Measurements from ENCODE around the gene TACR1.

Gene TACR1

DNA sequence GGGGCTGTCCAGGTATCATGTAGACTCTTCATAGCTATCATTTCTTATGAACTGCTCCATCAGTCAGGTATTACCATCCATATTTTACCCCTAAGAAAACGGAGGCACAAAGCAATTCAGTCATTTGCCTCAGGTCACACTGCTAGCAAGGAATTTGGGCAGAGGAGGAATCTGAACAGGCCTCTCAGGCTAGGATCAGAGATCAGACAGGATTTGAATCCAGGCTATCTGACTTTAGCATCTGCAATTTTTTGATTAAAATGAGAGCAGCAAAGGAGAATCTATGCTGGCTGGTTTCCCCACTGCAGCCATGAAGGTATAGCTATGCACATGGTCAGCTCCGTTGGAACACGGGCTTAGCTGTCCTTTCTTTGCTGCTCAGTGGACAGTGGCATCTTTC is 60.1 kb downstream of the TACR1 start:
- no peak for FAIRE-seq

DNA sequence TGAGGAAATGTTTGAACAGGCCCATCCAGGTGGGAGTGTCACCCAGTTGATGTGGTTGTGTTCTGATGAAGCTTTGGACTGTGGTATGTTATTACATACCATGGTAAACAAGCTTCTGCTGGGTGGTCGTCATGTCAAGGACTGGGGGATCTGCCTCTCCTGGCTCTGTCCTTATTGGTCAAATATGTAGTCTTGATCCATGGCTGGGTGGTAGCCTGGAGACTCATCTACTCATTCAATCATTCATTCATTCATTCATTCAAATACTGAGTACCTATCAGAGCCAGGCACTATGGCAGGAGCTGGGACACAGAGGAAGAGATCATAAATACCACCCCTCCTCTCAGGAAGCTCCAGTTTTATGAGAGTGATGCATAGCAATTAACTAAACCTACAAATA is 60.8 kb downstream of the TACR1 start:
- no peak for FAIRE-seq

DNA sequence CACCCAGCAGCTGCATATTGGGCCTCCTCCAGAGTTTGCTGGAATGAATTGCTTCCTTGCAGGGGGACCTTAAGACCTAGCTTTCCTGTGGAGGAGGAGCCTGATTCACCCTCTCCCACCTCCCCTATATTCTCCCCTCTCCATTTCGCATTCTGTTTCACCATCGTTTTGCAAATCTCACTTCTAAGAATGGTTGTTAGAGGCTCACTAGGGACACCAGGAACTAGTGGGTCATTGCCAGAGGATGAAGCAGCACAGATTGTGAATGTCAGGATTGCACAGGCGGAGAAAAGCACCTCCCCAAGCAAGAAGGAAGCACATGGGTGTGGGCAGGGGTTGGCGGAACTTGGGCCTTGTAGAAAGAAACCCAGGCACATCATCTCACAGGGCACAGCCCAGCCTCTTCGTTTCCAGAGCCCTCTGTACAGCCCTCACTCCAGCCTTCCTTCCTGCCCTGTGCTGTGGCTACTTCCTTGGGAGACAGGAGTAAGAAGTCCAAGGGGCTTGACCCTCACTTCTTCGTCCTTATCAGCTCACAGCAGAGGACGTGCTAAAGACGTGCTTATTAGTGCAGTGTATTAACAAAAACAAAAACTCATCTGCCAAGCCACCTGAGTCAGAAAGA is 63.4 kb downstream of the TACR1 start:
- no peak for FAIRE-seq

DNA sequence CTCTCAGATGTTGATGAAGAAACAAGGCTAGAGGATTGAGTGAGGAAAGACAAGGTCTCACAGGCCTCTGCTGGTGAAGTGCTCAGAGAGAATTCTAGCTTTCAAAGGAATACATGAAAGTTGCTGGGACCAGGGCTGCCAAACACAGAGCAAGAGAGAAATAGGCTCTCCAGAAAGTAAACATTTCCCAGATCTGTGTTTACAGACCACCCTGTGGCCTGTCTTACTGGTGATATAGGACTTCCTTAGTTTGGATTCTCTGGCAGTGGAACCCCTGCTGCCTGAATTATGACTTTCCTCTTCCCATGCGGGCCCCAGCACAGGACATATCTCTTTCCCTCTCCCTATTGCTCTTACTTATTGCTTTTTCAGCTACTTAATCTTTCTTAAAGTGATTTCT is 64.5 kb downstream of the TACR1 start:
- no peak for FAIRE-seq

DNA sequence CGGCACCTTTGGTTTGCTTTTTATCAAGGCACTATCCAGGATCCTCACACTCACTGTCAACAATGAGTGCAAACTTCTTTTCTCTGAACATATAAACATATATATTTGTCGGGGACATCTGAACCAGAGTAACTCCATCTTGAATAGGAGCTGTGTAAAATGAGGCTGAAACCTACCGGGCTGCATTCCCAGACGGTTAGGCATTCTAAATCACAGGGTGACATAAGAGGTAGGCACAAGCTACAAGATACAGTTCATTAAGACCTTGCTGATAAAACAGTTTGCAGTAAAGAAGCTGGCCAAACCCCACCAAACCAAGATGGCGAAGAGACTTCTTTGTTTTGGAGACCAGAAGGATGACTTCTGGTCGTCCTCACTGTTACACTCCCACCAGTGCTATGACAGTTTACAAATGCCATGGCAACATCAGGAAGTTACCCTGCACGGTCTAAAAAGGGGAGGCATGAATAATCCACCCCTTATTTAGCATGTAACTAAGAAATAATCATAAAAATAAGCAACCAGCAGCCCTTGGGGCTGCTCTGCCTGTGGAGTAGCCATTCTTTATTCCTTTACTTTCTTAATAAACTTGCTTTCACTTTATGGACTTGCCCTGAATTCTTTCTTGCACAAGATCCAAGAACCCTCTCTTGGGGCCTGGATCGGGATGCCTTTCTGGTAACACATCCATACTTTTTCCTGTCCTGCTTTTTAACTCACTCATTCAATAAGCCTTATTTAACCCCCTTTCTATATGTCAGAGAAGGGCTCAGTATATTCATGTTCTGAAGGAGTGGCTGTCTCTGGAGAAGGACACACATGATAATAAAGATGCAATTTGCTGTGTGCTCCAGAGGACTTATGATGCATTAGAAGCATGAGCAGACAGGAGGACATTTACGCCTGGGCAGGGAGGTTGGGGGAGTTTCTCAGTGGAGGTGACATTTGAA is 65.4 kb downstream of the TACR1 start:
- no peak for FAIRE-seq

DNA sequence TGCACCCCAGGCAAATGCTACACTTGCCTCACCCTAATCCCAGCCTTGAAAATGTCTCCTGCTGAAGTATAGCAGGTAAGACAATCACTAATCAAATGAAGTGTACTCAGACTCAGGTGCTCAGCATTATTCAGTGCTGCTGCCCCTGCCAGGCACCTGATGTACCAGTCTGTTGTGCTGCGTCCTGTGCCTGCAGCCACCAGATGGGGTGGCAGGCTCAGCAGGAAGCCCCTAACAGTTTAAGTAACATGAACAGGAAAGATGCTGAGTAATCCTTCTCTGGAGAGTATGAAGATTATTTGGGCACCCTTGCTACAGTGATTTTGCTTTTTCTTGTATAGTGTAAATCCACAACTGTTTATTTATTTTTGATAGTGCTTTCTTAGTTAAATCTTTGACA is 69.1 kb downstream of the TACR1 start:
- FAIRE-seq: no peak

DNA sequence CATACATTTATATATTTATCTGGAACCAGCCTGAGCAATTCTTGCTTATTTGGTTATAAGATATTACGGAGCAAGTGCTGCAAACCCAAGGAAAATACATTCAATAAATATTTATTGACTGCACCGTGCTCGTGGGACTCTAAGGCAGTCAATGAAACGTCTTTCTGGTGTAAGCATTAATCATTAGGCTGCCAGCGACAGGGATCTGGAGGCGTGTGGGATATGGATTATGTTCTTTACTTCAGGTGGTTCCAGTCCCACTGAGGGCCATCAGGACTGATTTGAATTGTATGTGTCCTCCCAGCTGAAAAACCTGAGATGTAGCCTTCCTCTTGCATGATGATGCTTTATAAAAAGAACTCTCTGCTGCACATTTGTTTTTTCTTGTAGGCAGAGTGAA is 75.4 kb downstream of the TACR1 start:
- FAIRE-seq: no peak

DNA sequence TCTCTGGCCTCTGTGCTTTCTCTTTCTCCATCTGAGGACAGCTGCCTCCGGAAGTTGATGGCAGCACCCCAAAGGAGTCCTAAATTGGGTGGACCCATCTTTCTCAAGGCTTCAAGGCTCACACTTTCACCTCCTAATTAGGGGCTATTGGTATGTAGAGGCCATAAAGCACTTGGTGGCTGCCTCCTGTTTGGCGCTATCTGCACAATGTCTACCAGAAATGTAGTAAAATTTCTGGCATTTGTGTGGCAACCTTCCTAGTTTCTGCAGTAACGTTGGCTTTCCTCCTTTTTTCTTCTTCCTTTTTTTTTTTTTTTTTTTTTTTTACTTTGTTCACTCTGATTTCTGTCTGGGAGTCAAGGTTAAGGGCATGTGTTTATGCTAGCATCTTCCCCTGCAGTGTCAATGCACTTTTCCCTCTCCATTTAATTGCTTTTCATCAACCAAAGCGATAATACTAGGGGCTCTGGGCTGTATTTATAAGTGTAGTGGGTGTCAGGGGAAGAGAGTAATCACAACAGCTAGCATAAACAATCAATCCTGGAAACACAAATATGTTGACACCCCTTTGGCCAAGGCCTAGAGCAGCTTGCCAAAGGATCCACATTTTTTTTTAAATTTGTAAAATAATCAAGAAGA is 86.0 kb downstream of the TACR1 start:
- no peak for FAIRE-seq

DNA sequence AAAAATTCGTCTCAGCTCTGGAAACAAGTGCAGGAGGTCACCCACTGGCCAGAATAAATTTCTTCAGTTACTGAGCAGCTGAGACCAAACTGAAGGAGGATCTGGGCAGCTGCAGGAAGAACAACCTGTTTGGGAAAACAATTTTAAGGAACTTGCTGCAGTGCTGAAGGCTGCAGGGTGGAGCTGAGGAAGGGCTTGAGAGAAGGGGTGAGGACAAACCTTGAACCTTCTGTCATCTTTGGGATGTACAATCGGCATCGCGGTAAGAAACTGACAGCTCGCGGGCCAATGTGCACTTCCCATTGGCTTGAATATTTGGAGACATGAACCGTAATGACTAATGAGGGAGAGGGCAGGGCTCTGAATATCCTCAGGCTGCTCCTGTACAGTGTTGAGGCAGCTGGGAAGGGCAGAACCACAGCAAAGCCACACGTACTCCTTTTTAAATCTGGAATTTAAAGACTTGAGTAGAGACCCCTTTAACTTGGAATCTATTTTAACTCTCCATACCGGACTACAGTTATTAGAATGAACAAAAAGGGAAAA is 90.3 kb downstream of the TACR1 start:
- no peak for FAIRE-seq

DNA sequence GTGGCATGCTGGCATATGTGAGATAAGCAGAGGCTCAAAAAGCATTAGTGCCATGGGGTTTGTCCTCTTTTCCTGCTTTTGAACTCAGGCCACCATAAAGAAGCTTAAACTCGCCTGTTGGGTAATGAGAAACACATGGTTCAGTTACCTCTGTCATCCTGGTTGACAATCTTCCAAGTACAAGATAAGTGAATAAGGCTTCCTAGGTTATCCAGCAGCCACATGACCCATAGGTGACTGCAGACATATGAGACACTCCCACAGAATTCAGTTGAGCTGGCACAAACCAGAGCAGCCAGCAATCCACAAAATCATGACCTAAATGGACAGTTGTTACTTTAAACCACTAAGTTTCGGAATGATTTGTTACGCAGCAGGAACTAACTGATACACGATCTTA is 97.3 kb downstream of the TACR1 start:
- FAIRE-seq: no peak

DNA sequence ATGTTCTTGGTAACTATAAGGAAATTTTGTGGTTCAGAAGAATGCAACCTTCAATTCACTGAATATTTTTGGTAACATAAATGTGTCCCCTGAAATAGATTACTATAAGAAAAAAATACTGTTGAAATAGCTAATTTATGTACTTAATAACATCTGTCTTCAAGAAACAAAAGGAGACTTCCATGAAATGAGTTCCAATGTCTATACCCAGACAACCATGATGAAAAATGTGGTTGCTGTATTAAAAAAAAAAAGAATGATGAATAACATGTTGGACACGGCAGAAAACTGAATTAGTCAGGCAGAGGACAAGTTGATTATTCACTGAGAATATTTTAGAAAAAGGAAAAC is 98.5 kb downstream of the TACR1 start:
- no peak for FAIRE-seq

DNA sequence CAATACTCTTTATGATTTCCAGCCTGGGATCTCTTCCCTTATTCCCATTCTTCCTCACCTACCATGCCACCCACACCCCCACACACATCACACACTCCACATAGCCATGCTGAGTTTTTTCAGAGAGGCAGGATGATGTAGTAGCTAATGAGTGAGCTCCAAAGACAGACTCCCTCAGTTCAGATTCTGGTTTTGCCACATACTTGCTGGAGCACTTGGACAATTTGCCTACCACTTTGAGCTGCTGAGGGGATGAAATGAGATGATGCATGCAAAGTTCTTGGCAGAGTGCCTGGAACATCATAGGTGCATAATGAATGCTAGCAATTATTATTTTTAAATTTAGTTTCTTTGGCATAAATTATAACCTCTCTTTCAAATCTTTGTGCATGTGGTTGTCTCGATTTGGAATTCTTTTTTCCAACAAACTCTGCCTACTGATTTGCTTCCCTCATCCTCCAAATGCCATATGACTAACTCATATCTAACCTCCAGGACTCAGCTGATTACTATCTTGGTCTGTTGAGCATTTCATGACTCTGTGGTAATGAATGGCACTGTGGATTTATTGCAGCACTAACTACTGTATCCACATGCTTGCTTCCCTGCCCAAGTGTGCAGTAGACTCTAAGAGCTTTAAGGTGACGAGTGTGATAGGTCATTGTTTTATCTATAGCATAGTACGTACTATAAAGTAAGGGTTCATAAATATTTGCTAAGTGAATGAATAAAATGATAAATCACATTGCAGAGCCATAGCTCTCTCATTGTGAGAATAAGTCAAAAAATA is 99.1 kb downstream of the TACR1 start:
- FAIRE-seq: no peak

DNA sequence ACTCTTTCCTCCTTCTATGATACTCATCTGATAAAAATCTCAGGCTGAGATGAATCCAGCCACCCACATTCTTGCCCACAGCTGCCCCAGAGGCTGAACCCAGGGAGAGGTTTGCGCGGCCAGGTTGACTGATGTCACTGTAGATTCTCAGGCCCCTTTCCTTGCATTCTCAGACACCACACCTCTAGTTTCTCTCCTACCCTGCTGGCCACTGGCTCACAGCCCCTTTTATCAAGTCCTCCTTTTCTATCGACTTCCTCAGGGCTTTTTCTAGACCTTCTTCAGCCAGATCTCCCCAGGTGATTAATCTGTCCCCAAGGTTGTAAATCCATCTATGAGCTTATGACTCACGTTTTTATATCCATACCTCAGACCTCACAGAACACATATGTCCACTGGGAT is 99.8 kb downstream of the TACR1 start:
- FAIRE-seq: no peak

DNA sequence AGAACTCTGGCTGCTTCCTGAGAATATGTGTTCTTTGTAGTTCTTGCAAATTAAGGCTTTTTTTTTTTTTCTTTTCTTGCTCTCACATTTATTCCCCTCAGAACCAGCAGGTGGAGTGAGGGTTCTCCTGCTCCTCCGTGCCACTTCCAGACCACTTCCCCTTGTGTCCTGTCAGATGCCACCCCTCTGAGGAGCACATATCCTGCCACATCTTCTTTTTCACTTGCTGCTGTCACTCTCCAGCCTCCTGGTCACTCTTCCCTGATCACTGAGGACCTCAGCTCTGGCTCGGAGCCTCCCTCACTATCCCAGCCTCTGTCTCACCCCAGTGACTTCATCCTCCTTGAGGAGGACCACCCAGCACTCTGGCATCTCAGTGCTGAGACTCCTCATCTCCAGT is 100.5 kb downstream of the TACR1 start:
- no peak for FAIRE-seq

DNA sequence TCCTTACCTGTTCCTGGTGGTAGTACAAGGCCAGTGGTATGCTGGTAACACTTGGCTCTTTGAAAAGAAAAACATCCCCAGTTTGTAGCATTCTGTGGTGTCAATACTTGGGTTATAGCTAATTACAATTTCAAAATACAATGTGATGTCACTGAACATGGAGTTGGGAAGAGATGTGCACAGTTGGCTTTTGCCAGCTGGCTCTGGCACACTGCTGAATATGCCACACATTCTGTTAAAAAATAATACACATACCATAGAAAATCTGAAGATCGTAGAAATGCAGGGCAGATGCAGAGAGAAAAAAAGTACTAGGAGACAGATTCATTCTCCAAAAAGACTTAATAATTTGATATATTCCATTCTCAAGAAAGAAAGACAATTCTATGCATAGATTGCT is 101.5 kb downstream of the TACR1 start:
- no peak for FAIRE-seq

DNA sequence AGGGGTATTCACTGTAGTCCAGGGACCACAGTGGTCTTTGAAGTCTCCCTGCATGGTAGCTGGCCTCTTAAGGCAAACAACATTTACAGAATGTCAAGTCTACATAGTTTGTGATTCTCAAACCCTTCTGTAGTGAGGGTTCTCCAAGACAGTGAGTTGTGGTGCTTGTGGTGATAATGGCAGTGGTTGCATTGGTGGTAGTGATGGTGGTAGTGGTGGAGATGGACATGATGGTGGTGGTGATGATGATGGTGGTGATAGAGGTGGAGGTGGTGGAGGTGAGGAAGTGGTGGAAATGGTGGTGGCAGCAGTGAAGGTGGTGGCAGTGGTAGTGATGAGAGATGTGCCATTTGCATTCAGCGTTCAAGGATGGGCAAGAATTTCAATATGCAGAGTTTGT is 104.9 kb downstream of the TACR1 start:
- no peak for FAIRE-seq

DNA sequence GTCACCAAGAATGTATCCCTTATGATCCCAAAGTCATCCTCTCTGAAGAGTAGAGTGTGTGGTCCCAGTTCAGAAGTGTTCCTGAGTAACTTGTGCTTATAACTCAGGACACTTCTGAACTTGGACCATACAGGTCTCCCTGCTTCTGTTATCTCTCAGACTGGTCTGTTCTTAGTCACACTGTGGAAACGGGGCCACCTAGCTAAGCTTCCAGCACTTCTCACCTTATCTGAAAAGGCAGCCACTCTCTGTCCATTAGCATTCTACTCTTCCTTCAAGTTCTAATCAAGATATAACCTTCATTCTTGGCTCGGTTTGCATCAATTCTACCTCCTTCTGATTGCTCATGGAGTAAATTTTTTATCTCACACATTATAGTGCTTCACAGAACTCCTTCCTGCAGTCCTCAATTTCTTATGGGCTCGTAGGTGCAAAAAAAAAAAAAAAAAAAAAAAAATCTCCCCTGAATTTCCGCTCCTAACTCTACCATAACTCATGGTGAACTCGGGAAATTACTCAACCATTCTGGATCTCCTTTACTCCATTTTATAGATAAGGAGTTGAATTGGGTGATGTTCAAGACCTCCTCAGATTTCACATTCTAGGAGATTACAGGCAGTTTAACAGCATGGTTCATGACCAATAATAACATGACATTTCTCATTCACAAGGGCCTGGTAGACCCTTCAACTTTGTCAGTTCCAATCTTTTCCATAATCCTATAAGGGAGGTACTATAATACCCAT is 108.4 kb downstream of the TACR1 start:
- no peak for FAIRE-seq

DNA sequence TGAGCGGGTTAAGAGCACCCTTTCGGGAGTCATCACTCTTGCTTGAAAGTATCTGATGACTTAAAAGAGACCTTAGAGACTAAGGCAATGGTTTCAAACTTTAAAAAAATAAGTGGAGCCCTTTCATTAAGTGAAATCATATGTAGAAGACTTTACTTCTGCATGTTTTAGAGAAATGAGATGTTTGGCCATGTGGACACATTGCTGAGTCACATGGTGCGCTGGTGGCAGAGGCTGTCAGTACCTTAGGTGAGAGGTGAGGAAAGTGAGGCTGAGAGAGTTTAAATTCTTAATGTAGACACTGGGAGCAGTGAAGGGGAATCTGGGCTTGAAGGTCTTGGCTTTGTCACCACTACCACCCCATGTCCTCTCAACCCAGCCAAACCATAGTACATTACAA is 109.8 kb downstream of the TACR1 start:
- FAIRE-seq: no peak

DNA sequence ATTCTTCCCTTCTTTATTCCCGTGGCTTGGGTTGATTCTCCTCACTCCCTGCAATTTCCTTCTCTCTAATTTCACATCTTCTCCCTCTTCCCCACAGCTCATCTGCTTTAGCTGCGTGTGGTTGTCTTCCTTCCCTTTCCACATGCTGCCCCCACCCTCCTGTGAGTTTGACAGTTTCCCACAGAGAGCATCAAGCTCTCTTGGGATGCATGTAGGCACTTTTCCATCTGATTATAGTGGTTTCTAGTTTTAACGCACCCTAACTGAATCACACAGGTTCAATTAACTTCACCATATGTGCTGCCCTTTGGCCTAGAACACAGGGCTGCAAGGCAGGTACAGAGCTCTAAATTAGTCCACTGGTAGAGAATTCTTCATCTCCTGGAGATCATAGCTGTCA is 110.5 kb downstream of the TACR1 start:
- no peak for FAIRE-seq

DNA sequence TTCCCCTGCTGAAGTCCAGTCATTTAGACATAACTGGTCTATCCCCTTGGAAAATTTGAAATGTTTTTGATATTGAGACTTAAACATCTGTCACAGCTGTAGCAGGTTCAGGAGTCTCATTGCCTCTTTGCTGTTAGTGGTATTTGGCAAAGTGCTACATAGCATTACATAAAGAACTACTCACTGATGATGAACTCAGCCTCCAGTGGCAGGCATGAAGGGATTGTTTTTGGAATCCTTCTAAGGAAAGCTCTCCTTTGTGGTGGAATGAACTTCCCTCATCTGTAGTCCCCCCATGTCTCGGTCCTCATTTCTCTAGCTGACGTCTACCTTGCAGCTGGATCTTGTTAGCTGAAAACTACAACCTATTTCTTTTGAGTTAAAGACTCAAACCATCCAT is 111.6 kb downstream of the TACR1 start:
- FAIRE-seq: no peak

DNA sequence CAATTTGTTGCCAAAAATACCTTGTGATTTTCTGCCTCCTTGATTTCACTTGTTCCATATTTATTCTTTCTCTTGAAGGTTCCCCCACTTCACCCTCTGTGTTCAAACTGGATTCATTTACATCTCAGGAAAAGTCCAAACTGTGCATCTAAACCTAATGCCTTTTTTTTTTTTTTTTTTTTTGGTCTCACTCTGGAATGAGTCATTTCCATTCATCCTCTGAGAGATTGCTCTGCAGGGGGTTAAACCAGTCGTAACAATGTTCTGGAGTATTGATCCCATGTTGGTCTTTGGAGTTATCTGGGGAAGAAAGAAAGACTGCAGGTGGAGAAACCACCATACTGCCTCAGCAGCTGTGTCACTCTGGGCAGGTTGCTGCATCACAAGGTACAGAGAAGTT is 119.7 kb downstream of the TACR1 start:
- FAIRE-seq: no peak

DNA sequence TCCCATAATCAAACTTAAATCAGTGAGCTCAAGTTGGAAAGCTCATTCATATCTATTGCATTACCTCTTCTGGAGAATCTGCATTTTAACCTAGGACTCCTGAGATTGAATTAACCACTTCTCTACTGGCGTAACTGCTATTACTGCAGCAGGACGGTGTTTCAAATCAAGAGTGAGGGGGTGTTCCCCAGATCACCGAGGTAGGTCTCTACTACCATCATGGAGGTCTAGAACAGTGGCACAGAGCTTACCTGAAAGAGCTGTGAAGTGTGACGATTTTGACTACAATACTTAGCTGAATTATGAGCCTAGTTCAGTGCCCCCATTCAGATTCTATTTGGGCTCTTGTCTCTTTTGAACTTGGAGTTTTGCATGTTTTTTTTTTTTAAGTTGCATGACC is 121.4 kb downstream of the TACR1 start:
- no peak for FAIRE-seq
